Metanephros (tissue), 1 donor: ENCODE results near the gene DAZAP2. TPM values are rescaled to one million over a fixed set of nuclear protein-coding genes. Genes with fewer than 3 reads are reported as not detected.

Source experiments
- total RNA-seq: library from RNA; depleted of rRNA; stranded (reverse); fragments of >200 nt; gene quantifications from one replicate; pipeline ENCODE4 v1.2.3, GENCODE V29; 2014

The DAZAP2 gene, protein sequence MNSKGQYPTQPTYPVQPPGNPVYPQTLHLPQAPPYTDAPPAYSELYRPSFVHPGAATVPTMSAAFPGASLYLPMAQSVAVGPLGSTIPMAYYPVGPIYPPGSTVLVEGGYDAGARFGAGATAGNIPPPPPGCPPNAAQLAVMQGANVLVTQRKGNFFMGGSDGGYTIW
- total RNA-seq: 184 TPM

DNA sequence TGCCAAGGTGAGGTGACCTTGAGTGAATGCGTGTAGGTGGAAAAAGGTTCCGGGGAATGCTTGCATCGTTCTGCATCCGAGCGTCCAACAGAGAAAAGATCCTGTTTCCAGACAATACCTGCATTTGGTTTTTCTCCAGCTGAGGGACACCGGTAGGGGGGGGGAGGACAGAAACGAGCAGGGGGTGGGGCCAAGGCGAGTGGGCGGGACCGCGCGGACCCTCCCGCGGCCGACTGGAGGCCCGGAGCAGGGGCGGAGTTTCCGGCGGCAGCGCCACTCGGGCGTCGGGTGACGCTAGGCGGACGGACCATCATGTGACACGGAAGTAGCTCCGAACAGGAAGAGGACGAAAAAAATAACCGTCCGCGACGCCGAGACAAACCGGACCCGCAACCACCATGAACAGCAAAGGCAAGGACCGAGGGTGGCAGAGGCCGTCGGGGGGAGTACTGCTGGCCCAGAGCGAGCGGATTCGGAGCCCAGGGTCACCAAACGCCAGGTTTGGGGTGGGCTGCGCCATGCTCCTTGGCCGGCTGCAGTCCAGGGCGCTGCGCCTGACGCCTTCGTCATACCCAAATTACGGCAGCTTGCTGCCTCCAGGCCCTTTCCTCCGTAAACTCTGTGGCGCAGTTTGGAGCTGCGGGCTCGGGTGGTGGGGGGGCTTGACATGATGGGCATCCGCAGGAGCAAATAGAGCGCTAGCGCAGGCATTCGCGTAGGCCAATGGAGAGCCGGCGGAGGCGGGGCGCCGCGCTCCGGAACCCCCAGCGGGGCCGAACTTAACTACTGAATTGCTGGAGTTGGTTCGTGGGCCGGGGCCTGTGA lies at the start of gene DAZAP2:
DAZAP2 (plus strand) TSS at position 317 of the 825 bp plus-strand sequence; CDS start at position 399, 82 bp downstream.

DNA sequence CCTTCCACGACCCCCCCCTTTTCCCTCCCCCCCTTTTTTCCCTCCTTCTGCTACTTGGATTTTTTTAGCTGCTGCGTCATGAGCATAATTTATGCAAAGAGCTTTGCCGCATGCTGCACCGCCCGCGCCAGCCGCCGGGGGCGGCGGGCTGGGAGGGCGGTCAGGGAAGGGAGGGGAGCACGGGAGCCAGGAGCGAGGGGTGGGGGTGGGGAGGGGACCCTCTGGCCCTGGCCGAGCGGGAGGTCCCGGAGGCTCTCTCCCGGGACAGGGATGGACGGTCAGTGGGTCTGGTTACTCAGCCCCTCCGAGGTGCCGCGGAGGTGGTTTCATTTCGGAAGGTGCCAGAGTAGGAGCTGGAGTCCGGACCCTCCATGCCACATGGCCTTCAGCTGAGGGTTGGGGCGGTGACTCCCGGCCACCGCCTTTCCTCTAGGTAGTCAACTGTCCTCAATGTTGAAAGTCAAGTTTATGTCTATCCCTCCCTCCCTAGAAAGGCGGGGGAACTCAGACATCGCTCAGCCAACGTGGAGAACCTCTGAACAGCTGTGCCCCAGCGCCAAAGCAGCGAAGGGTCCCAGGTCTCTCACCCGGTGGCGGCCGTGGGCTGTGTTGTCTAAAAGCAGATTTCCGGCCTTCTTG lies 20.5 kb upstream of the DAZAP2 start, which contains the start of gene POU6F1:
POU6F1 (minus strand) TSS at position 95 of the 639 bp plus-strand sequence. CDS start 11,226 bp downstream, outside the sequence.

DNA sequence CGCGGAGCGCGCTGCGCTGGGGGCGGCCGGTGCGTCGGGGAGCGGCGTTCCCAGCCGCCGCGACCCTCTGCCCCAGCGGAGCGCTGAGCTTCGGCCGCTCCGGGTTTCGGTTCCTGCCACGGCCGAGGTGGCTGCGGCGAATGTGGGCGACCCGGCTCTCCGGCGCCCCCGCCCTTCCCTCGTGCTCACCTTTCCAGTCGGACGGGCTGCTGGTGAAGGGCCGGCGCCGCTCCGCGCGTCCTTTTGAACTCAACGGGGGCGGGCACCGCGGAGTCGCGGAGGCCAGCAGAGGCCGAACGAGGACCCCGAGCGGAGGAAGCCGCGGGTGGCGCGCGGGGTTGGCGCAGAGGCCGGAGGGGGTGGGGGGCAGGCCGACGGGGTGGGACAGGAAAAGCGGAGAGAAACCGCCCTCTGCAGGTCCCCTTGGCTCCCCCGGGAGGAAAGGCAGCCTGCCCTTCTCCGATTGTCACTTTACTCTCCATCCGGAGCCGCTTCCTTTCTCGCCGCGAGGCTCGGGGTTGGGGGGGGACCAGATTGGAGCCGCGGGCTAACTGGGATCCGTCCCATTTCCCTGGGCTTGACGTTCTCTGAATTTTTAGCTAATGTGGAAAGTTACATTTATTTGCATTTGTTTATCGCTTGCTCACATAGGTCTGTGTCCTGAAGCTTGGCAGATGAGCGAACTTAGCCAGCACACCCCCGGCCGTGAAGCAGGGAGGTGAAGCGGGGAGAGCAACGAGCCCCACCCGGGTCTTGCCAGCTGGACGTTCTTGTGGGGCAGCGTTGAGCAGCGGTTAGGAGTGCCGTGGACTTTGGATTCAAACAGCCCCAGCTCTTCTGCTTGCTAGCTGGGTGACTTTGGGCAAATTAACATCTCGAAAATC lies 31.7 kb downstream of the DAZAP2 start, which contains the start of gene SMAGP:
SMAGP (minus strand) TSS at position 349 of the 884 bp plus-strand sequence. CDS start 1,137 bp downstream, outside the sequence.

Other genes starting within 250 kb of the DAZAP2 start
- 76.8 TPM for gene SLC11A2, start 212.4 kb upstream of the DAZAP2 start, total RNA-seq
- 67.9 TPM for gene LETMD1, start 190.5 kb upstream of the DAZAP2 start, total RNA-seq
- gene CSRNP2, start 155.2 kb upstream of the DAZAP2 start, total RNA-seq: 25.7 TPM
- 37.2 TPM for gene TFCP2, start 65.7 kb upstream of the DAZAP2 start, total RNA-seq
- gene POU6F1, start 20.8 kb upstream of the DAZAP2 start, total RNA-seq: 5.1 TPM
- 13.8 TPM for gene SMAGP, start 31.6 kb downstream of the DAZAP2 start, total RNA-seq
- 4.3 TPM for gene BIN2, start 85.3 kb downstream of the DAZAP2 start, total RNA-seq
- not detected for gene CELA1, start 107.9 kb downstream of the DAZAP2 start, total RNA-seq
- gene GALNT6, start 152.6 kb downstream of the DAZAP2 start, total RNA-seq: 8.6 TPM
- gene SLC4A8, start 186.0 kb downstream of the DAZAP2 start, total RNA-seq: 3.0 TPM